ENCODE results near the gene BEAN1. TPM values are rescaled to one million over a fixed set of nuclear protein-coding genes. Genes with fewer than 3 reads are reported as not detected.

The BEAN1 gene
- total and polyA plus RNA-seq, 9 of the 15 experiments (the other 6 are each of a cell fraction or from before 2014, with no cell fraction given) = not detected

DNA sequence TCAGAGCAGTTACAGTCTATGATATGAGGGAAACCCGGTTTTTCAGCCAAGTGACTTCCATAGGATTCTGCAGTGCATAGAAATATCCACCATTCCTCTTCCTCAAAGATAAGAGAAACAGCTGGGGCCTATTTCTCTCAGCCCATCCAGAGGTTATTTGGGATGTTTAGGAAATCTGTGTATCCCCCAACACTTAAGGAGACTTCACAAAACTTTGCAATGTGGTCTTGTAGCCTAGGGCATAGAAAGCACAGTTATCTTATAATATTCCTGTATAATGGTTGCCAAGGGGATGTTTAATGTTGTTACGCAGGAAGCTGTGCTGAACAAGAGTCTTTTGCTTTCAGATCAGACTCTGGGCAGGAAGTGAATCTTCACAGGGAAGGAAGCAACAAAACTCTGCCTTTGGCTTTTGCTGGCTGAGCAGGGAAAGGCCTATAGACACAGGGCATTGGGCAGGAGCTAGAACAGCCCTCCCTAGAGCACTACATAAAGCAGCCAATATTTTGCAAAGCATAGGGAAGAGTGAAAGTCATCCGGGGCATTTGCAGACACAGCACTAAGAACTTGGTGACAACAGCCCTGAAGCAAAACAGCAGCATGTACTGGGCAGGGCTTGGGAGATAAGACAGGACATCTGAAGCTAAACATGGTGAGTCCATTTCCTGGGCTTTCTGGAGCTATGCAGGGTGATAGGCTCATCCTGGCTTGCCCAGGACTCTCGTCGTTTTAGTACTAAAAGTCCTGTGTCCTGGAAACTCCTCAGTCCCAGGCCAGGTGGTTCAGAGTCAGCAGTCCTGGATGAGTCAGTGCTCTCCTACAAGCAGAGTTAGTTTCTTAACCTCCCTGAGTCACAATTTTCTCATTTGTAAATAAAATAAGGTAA lies 18.7 kb upstream of the BEAN1 start (continued):
- TF ChIP-seq ELF1 (tag; IDR thresholded peaks at IDR 0.05) (peak; percentile 41; the same call in 1 of the 2 replicates), ZNF785 (CRISPR knock-in tag; IDR thresholded peaks at IDR 0.05) (no peak), HMG20B (CRISPR knock-in tag; IDR thresholded peaks at IDR 0.05) (no peak), ZNF76 (CRISPR knock-in tag; IDR thresholded peaks at IDR 0.05; ENCODE audit: borderline replicate concordance) (no peak), KAT7 (CRISPR knock-in tag; IDR thresholded peaks at IDR 0.05; ENCODE audit: borderline replicate concordance) (no peak), TRIM24 (IDR thresholded peaks at IDR 0.05) (no peak), JUND (IDR thresholded peaks at IDR 0.05; ENCODE audit: borderline replicate concordance, low read depth, low read length) (0 out of 2 replicates have a peak, but pooled peaks have one; percentile 24), JUND (tag; IDR thresholded peaks at IDR 0.05; ENCODE audit: borderline replicate concordance, low read depth, low read length) (no peak), ZNF239 (CRISPR knock-in tag; IDR thresholded peaks at IDR 0.05) (no peak)
- TF ChIP-seq, protein P1, sequence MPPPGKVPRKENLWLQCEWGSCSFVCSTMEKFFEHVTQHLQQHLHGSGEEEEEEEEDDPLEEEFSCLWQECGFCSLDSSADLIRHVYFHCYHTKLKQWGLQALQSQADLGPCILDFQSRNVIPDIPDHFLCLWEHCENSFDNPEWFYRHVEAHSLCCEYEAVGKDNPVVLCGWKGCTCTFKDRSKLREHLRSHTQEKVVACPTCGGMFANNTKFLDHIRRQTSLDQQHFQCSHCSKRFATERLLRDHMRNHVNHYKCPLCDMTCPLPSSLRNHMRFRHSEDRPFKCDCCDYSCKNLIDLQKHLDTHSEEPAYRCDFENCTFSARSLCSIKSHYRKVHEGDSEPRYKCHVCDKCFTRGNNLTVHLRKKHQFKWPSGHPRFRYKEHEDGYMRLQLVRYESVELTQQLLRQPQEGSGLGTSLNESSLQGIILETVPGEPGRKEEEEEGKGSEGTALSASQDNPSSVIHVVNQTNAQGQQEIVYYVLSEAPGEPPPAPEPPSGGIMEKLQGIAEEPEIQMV (tag; conservative IDR thresholded peaks at IDR 0.05; ENCODE audit: low read depth) = no peak
- TF ChIP-seq, protein P2, sequence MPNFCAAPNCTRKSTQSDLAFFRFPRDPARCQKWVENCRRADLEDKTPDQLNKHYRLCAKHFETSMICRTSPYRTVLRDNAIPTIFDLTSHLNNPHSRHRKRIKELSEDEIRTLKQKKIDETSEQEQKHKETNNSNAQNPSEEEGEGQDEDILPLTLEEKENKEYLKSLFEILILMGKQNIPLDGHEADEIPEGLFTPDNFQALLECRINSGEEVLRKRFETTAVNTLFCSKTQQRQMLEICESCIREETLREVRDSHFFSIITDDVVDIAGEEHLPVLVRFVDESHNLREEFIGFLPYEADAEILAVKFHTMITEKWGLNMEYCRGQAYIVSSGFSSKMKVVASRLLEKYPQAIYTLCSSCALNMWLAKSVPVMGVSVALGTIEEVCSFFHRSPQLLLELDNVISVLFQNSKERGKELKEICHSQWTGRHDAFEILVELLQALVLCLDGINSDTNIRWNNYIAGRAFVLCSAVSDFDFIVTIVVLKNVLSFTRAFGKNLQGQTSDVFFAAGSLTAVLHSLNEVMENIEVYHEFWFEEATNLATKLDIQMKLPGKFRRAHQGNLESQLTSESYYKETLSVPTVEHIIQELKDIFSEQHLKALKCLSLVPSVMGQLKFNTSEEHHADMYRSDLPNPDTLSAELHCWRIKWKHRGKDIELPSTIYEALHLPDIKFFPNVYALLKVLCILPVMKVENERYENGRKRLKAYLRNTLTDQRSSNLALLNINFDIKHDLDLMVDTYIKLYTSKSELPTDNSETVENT (CRISPR knock-in tag; IDR thresholded peaks at IDR 0.05) = no peak
- TF ChIP-seq, protein P3, sequence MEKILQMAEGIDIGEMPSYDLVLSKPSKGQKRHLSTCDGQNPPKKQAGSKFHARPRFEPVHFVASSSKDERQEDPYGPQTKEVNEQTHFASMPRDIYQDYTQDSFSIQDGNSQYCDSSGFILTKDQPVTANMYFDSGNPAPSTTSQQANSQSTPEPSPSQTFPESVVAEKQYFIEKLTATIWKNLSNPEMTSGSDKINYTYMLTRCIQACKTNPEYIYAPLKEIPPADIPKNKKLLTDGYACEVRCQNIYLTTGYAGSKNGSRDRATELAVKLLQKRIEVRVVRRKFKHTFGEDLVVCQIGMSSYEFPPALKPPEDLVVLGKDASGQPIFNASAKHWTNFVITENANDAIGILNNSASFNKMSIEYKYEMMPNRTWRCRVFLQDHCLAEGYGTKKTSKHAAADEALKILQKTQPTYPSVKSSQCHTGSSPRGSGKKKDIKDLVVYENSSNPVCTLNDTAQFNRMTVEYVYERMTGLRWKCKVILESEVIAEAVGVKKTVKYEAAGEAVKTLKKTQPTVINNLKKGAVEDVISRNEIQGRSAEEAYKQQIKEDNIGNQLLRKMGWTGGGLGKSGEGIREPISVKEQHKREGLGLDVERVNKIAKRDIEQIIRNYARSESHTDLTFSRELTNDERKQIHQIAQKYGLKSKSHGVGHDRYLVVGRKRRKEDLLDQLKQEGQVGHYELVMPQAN (IDR thresholded peaks at IDR 0.05; ENCODE audit: borderline replicate concordance) = no peak

All from K562 (cell line).